GM19193 (cell line): Measurements from ENCODE around the gene ATP5MC2.

Experiments
- POLR2A ChIP-seq: IDR thresholded peaks from 4 replicates; pipeline ENCODE4 v1.6.1; 2011; ENCODE audit not compliant: insufficient read depth, insufficient read length; ENCODE audit errors: extremely low read depth

The ATP5MC2 gene

GRCh38 chr12:53698948-53699677, 23.2 kb upstream of the ATP5MC2 start:
- TF ChIP-seq POLR2A, result no peak

DNA sequence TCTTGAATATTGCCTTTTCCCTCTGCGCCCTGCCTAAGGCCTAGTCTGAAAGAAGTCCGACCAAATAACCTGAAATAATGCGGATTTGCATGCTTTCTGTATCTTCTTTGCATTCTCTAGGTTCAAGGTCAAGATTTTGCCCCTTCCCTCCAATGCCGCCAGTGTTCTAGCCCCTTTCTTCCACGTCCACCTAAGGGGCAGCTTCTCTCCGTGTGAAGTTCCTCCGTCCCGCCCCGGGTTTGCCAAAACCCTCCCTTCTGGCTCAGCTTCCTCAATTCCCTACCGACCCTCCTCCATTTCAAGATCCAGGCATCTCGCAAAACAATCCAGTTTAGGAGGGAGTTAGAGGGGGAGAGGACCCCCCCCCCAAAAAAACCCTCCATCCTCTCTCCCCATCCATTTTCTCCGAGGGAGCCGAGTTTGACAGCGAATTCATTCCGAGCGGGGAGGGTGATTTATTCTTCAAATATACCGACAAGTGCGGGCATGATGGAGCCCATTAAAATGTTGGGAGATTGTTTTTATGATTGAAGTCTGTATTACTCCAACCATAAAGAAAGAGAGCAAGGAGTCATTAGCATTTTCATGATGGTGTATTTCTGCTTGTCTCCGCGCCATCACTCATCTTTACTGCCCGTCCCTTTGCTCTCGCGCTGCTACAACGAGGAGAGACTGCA, 20.9 kb upstream of the ATP5MC2 start:
- no peak for TF ChIP-seq POLR2A

DNA sequence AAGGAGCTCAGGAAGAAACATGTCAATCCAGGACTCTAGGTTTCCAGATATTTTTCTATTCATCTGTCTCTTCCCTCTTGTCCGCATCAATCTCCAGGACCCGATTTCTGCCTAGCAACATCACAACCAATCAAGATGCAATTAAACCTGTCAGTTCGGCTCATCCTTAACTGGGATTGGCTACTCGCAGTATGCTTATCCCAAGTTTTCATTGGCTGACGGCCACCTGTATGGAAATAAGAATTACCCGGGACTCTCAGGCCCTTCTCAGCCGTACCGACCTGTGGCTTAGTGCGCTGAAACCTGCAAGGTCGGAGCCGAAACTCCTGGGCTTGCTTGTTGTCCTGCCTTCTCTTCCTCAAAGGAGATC, 20.4 kb upstream of the ATP5MC2 start:
- no peak for TF ChIP-seq POLR2A

- TF ChIP-seq POLR2A, result no peak
Observed at GRCh38 chr12:53695152-53696145, 19.6 kb upstream of the ATP5MC2 start.

DNA sequence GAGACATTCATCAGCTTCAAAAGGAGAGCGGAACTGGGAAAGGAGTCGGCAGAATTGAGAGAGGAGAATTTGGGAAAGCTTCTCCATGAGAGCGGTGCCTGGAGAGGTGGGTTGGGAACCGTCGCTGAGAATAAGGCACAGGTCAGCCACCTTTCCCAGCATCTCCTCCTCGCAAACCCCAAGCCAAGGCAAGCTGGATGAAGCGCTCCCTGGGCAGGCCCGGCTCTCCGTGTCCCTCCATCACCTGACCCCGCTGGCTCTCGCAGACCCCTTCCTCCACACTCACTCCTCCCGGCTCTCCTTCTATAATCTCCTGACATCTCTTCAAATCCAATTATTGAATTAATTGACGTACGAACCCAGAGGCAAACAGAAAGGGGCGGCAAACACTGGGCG, 18.9 kb upstream of the ATP5MC2 start:
- no peak for TF ChIP-seq POLR2A

GRCh38 chr12:53688134-53688533, 12.3 kb upstream of the ATP5MC2 start:
- no peak for TF ChIP-seq POLR2A

- no peak for TF ChIP-seq POLR2A
Observed at GRCh38 chr12:53686436-53686835, 10.6 kb upstream of the ATP5MC2 start.

DNA sequence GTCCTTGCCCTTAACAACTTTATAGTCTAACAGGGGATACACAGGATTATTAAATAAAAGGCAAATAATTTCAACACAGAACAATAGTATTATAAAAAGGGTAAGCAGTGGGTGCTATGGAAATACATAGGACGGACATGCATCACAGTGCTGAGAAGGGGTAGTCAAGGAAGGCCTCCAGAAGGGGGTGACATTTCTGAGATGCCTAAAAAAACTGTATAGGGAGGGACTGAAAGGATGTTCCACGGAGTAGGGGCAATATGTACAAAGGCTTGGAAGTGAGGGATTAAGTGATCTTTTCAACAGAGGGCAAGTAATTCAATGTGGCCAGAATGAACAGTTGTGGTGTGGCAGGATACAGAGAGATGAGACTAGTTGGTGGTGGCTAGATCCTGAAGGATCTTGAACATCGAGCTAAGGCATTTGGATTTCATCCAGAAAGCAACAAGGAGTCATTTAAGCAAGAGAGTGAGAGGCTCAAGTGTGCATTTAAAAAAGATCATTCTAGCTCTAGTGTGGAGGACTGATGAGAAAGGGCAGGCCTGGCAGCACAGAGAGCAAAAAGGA, 8.9 kb upstream of the ATP5MC2 start:
- no peak for TF ChIP-seq POLR2A

GRCh38 chr12:53683983-53684382, 8.1 kb upstream of the ATP5MC2 start:
- no peak for TF ChIP-seq POLR2A

DNA sequence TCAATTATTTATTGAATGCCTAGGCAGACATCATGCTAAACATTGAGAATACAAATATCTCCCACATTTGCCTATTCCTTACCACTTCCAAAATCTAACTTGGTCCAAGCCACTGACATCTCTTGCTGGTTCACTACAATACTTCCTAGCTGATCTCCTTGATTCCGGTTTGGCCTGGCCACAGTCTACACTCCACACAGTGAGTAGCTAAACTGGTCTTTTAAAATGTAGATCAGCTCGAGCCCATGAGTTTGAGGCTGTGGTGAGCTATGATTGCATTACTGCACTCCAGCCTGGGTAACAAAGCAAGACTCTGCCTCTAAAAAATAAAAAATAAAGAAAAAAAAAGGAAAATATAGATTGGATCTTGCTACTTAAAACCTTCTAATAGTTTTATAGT, 7.6 kb upstream of the ATP5MC2 start:
- no peak for TF ChIP-seq POLR2A

DNA sequence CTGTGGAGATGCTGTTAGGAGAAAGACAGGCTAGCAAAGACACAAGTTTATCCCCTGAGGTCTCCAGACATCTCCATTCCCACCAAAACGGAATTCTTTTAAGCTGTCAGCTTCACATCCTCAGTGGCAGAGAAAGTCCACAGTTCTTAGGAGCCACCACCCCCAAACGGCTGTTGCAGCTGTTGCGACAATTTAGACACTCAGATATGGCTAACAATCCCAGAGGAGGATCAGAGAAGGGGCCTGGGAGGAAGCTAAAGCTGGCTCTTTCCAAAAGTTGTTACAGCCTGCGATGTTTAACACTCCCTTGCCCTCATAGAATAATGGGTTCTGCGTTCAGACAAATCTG, 1.9 kb upstream of the ATP5MC2 start:
- TF ChIP-seq POLR2A, result no peak

DNA sequence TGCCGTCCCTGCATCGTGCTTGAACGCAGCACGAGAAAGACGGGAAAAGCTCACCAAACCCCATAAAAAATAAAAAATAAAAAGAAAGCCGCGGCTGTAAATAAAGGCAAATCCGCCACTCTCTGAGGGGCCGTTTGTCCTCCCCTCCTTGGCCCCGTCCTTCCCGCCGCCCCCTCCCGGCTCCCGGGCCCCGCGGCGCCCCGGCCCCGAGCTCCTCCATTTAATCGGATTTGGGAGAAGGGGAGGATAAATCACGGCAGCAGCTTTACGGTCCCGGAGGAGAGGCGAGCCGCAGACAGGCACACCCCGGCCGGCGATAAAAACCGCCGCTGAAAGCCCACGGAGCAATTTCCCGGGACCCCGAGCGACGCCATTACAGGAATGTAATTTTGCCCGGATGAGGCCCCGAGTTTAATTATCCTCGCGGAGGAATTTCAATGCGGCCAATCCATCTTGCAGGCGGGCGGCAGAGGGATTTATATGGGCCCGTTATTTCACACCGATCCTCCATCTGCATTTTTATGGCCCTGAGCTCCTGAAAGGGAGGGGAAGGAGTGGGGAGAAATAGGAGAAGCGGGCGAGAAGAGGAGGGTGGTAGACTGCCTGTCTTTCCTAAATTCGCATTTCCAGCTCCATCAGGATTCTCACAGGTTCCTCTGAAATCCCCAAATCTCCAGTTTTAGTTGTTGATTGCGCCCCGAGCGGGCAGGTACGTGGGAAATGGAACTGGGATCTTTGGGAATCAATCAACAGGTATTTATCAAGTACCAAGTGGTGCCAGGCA, 1.3 kb upstream of the ATP5MC2 start:
- TF ChIP-seq POLR2A, result no peak

- no peak for TF ChIP-seq POLR2A
Observed at GRCh38 chr12:53676656-53677015, 753 bp upstream of the ATP5MC2 start.

- TF ChIP-seq POLR2A, result no peak
Observed at GRCh38 chr12:53674977-53675700, 744 bp downstream of the ATP5MC2 start.
